Epidermal melanocyte (primary cell): Measurements from ENCODE around the gene FRMD3.
A peak's percentile ranks its signal among the peaks of the same experiment; 100 is the strongest.

ENCODE experiments used
- DNase-seq: peaks from one replicate; pipeline ENCODE4 v3.0.0; 2011; ENCODE audit warnings: low spot score; ENCODE audit not compliant: insufficient read length

FRMD3 gene

DNA sequence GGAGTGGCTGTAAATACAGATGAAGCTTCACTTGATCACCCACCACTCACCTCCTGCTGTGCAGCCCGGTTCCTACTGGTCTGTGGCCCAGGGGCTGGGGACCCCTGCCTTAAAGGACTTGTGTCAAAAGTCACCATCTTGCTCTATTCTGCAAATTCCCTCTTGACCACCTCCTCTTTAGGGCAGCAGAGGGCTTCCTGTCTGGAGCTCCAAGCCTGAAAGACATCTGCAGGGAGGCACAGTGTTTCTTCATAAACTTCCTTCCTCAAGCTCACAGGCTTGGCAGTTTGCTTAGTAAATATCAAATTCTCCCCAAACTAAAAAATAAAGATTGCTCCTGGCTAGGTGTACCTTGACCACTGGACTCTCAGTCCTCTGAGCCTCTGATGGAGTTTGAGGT is 104.4 kb downstream of the FRMD3 start:
- no peak for DNase-seq

DNA sequence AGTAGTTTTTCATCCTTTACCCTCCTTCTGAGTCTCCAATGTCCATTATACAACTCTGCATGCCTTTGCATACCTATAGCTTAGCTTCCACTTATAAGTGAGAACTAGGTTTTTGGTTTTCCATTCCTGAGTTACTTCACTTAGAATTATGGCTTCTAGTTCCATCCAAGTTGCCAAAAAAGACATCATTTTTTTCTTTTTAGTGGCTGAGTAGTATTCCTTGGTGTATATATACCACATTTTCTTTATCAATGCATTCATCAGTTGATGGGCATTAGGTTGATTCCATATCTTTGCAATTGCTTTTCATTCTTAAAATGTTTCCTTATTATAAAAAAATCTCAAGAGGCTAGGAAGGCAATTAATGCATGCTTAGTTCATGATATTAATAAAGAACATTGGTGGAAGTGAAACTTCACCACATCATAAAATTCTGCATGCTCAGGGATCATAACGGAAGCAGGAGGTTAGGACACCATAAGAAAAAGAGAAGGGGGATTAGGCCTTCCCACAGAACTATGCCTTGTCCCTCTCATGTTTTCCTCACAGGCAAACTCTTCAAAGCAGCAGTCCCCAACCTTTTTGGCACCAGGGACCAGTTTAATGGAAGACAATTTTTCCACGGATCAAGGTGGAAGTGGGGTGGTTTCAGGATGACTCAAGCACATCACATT is 105.2 kb downstream of the FRMD3 start:
- no peak for DNase-seq

DNA sequence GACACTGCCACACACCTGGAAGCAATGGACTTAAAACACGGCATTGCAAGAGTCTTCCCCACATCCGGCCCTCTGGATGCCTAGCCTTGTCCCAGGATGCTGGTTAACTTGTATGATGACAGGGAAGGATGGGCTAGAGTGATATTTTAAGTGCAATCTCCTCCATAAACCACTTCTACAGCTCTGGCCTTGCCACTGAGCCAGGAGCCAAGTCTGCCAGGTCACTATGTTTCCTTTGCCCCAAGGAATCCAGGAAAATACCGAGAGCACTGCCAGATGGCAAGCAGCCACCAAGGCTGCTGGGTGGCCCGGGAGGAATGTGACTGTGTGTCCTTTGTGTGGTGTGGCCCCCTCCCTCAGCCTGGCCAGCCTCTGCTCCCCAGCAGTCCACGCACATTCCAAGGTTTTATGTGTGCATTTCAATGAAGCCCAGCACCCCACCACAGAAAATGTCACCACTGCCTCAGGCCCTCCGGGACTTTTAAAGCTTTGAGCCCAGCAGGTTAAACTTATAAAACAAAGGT is 106.0 kb downstream of the FRMD3 start:
- DNase-seq = peak; percentile 61

DNA sequence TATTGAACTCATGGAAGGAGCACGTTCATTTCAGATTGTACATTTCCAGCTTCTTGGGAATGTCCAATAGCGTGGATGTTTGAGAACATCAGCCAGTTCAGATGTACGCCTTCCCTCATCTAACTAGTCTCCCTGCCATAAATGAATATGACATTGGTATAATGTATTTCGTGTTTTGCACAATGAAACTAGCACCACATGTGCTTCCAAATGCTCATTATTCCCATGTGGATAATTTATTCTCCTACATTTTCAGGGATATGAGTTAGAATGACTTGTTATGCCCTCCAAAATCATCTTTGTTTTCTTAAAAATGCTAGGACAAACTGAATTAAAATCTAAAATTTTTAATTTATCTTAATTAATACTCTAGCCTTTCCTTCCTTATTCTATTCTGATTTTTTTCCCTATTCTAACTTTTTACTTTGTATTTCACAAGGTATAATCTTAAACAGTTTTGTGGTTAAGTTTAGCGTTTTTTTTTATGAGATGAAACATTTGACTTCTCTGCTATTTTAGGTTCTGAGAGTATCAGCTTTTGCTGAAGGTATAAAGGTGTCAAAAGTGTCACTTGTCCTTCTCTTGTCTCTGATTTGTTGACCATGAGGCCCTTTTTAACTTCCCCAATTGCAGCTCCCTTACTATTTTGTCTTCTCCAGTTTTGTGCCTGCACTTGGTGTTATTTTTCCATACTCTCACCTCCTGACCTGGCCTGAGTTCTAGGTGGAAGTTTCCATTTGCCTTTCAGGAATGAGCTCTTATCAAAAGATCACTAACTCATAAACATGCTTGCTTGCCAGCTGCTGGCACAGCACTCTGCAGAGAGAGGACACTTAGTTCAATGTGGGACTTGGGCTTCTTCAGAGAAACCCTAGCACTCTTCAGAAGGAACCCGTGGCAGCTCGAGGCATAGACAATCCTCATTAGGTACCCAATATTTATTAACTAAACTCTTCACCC is 106.8 kb downstream of the FRMD3 start:
- no peak for DNase-seq

DNA sequence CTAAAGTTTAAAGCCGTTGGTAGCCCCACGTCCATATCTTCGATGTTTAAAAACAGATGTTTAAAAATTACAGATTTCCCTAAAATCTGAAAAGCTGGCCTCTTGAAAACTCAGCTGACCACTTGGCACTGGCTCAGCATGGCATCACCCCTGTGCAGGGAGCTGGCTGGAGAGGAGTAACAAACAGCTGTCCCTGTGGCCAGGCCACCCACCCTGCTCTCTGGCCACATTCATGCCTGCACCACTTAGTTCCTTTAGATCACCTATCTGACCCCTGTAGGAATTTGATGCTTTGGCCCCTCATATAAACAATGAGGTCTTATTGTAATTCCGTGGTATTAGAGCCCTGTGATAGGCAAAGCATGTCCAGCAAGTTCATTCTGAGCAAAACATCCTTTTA is 107.5 kb downstream of the FRMD3 start:
- DNase-seq = no peak

DNA sequence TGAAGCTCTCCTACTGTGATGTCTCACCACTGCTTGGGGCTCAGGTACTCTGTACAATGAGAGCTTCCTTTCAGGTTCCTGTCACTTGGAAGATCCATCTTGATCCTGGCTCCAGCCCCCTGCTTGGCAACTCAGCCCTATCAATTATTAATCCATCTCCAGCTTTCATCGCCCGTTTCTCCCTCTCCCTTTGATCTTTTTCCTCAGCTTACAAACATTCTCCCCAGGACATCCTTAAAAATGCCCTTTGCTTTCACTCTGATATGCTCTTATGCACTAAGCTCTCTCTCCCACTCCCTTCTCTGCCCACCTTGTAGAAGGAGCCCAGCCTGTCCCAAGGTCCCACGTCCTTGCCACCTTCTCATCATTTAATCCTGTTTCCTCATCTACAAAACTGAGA is 109.0 kb downstream of the FRMD3 start:
- no peak for DNase-seq

DNA sequence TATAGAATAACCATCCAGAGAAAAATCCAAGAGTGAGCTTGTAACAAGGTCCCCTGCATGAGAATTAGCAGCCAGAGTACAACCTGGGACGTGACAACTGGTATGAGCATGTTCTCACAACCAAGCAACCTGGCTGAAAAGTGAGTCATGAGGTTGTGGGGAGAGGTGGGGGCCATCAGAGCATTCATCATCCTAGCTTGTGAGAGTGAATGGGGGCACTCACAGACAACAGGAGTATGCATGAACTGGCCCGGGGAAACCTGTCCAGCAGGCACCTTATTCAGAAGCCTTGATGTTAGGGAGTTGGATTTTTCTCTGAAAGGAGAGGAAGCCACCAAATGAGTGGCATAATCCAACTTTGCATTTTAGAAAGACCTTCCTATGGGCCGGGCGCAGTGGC is 113.0 kb downstream of the FRMD3 start:
- DNase-seq = no peak

DNA sequence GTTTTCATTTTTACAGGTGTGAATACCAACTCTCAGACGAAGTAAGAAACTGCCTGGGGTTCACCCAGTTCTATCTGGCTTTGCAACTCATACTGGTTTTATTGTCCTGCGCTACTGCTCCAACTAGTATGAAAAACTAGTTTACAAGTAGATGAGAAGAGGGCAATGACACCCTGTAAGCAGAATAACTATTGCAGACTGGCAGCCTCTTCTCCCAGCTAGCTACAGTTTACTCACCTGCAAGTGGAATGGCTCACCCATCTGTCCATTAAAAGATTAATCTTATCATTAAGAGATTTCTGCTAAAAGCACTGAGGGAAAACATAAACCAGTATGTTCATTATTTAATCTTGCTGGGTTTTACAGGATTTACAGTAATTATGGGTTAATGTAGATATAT is 113.4 kb downstream of the FRMD3 start:
- DNase-seq = no peak

DNA sequence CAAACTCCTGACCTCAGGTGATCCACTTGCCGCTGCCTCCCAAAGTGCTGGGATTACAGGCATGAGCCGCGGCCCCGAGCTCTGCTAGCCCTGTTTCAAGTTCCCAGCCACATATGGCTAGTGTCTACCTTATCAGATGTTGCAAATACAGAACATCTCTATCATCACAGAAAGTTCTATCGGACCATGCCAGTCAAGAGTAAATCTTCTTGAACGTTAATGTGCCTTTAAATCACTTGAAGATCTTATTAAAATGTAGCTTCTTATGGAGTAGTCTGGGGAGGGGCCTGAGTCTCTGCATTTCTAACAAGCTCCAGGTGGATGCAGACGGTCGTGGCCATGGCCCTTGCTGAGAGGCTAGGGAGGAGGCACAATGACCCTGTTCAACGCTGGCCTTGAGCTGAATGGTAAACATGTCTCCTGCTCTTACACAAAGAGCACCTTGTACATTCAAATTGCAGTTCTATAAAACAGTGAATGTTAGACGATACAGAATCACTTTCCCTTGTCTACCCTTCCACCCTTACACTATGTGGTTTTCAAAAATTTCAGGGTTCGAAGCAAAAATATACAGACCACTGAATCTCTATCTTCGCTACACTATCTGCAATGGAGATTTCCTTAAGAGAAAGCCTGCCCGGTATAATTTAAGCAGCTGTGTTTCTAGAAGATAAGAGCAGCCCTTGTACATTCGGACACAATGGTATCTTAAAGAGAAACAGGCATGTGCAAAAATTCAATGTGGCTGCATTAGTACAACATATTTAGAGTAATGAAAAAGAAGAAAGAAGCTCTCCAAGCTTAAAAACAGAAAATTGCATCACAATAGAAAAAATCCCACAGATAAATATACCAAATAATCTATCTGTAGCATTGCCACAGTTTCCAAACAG is 114.1 kb downstream of the FRMD3 start:
- no peak for DNase-seq

DNA sequence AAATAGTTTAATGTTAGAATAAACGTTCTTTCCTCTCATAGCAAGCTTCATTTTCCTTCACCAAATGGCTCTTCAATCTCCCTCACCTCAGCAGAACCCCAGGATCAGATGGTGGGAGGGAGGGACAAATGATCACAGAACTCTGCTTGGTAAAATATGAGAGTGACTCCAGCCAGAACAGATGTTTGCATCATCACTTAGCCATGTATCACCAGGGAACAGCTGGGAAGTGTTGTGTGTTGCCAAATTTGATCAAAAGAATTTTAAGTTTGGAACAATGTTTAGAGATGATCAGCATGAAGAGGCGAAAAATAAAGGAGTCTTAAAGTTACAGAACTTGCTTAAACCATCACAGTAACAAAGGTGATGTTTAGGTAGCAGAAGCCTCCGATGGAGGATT is 115.7 kb downstream of the FRMD3 start:
- no peak for DNase-seq

DNA sequence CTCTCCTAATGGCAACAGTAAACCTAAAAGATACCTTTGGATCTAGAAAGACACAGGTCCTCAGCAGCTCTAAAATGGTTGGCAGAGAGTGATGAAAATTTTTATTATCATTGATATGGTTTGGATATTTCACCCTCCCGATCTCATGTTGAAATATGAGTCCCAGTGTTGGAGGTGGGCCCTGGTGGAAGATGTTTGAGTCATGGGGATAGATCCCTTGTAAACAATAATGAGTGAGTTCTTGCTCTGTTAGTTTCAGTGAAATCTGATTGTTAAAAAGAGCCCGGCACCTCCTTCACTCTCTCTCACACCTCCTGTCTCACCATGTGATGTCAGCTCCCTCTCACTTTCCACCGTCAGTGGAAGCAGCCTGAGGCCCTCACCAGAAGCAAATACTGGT is 117.7 kb downstream of the FRMD3 start:
- no peak for DNase-seq

DNA sequence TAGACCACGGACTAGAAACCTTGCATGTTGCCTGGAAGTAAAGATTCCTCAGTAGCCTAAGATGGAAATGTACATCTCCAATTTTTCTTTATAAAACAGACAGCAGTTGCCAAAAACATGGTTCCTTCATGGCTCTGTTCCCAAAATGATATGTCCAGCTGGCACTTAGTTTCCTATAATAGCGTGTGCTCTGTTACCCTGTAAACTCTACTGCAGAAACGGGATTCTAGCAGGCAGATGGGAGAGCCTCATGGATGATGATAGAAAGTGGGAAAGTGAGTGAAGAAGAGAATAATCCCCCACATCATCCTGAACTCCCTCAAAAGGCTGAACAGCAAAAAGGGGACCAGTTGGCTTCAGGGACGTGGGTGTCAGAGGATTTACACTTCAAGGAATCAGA is 118.2 kb downstream of the FRMD3 start:
- DNase-seq = no peak

DNA sequence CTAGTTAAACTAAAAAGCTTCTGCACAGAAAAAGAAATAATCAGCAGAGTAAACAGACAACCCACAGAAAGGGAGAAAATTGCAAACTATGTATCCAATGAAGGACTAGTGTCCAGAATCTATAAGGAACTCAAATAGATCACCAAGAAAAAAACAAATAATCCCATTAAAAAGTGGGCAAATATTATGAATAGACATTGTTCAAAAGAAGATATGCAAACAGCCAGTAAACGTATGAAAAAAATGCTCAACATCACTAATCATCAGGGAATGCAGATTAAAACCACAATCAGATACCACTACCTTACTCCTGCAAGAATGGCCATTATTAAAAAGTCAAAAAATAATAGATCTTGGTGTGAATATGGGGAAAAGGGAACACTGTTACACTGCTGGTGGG is 119.9 kb downstream of the FRMD3 start:
- DNase-seq = no peak

DNA sequence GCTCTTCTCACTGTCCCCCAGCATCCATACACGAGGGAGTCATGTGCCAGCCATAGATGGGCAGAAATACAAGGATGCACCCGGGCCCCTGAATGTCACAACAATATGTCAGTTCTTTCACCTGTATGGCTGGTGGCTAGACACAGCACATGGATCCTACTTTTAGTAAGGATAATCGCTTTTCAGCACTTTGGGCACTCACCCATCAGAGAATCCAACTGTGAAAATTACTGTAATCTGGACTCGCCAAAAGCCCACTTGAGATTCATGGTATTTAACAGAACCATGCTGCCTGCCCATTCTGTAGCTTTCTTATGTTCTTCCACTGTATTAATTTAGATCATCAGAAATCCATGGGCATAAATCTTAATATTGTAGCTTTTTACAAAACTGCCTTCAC is 124.8 kb downstream of the FRMD3 start:
- no peak for DNase-seq

DNA sequence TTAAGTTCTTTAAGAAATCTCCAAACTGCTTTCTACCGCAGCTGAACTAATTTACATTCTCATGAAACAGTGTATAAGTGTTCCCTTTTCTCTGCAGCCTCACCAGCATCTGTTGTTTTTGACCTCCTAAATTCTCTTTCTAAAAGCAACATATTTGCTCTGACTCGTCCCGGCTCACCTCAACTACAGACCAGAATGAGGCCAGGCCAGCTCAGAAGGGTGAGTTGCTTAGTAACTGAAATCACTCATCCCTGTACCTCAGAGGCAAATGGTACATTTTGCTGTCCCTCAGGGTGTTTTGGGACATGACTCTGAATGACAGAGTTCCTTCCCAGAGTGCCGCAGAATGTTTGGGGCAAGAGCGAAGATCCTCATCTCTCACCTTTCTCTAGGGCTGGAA is 127.5 kb downstream of the FRMD3 start:
- no peak for DNase-seq

DNA sequence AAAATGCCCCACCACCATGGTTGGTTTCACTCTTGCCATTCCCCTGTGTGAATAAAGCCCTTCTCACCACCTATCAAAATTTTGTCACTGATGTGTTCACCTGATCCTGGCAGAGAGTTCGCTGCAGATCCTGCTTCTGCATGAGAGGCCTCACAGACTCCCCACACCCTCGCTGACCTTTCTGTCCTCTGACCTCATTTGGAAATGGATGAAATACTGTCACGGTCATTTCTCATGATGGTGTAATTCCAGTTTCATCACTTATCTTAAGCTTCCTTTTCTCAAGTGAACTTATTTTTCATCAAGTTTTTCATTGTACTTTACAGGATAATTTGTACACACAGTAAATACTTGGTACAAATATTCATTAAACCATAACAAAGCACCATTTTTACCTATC is 131.3 kb downstream of the FRMD3 start:
- DNase-seq = no peak

DNA sequence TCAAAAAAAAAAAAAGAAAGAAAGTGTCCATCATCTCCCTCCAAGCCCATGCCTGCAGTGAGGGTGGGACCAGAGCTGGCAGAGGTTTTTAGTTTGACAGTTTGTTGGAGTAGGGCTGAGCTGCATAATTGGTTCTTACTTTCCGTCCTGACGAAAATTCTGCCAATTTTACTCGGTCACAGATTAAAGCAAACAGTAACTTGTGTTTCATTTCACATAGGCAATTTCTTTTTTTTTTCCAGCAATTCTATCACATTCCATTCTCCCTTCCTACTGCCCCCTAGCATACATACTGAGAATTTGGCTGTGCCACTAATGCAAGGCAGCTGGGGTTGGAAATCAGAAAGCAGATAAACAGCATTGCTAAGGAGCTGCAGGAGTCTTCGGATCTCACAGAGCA is 132.4 kb downstream of the FRMD3 start:
- no peak for DNase-seq

DNA sequence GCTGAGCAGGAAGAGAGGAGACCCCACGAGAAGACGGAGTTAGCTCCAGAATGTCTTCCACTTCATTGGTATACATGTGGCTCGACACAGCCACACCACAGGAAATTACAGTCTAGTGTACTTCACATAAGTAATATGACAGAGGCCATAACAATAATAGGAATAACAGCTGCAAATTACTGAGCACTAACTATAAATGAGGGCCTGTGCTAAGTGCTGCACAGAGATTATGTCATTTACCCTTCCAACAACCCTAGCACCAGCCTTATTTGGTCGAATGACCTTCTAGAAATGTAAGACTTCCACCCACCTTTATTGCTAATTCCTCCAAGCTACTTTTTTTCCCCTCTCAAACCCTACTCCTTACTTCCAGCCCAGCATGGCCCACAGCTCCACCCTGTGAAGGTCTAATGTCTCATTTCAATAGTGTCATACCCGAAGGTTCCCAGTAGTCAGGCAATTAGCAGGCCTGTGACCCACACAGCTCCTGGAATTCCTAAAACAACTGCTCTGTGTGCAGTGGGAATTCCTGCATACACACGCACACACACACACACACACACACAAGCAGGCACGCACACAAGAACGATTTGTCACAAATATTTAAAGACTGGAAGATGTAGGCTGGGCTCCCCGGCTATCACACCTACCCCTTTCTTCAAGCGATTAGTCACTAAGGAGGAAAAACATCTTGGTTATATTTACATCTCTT is 134.5 kb downstream of the FRMD3 start:
- DNase-seq = no peak

DNA sequence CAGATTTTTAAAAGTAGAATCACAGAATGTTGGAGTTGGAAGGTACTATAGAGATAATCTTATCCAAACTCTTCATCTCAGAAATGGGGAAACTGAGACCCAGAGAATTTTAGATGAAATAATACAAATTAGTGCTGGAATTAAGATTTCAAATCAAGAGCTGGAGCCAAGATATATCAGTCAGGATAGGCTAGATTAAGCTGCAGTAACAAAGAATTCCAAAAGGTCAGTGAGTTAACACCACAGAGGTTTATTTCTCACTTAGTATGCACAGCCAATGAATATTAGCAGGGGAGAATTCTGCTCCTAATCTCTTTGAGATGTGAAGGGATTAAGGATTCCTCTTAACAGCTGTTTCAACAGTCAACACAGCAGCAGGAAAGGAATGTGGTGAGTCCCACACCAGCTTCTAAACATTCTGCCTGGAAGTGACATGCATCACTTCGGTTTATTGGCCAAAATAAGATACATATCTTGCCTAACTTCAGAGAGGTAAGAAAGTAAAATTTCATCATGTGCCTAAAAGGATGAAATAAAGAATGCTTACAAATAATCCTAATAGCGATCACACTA is 136.8 kb downstream of the FRMD3 start:
- no peak for DNase-seq

DNA sequence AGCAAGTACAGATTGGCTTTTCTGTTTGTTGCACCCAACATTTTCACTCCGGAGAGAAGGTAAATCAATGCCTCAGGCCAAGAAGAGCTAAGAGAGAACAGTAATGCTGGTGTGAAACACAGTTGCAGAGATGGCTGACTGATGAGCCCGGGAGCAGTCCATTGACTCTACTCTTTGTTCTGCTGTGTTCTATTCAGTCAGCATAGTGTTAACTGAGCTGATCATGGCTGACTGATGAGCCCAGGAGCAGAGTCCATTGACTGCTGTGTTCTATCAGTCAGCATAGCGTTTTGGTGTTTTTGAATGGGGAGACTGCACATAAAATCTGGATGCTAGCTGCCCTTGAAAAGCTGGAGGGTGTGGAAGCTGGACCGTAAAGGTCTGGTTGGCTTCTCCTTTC is 141.4 kb downstream of the FRMD3 start:
- no peak for DNase-seq

DNA sequence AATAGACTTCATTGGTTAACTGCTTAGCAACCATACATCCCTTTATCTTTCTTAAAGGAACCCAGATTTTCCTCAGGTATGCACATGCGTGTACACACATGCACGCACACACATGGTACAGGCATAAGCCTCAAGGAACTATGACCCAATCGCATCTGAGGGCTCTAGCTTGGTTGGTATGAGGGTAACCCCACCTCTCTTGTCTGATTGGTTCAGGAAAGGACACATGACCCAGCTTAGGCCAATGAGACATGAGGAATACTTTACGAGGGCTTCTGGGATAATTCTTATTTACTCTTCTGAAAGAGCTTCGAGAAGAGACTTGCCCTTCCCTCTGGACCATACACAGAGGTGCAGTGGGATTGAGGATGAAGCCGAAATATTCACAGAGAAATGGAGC is 141.9 kb downstream of the FRMD3 start:
- no peak for DNase-seq
